BE2C (cell line): ENCODE data around the gene RALGPS2.
"Not testable (repeated sequence)": the region's sequence is repeated elsewhere in the genome, so short reads cannot be mapped to it uniquely, and the experiment has no call there.

ENCODE experiments used
- DNase-seq: peaks from one replicate; pipeline ENCODE4 v3.0.0-alpha.2; 2020
- H3K27me3 ChIP-seq: fragments of 250-450 bp; sonication (Bioruptor Pico); 2 replicates; pipeline ENCODE4 v1.5.1; 2020; ENCODE audit warnings: mild to moderate bottlenecking
- H3K36me3 ChIP-seq: fragments of 250-450 bp; sonication (Bioruptor Pico); 2 replicates; pipeline ENCODE4 v1.5.1; 2020; ENCODE audit warnings: mild to moderate bottlenecking
- H3K4me1 ChIP-seq: fragments of 250-450 bp; sonication (Bioruptor Pico); 2 replicates; pipeline ENCODE4 v1.5.1; 2020
- H3K4me3 ChIP-seq: 2 replicates; pipeline ENCODE4 v1.5.1; 2011; ENCODE audit warnings: low read depth, low read length
- H3K9me3 ChIP-seq: fragments of 250-450 bp; sonication (Bioruptor Pico); 2 replicates; pipeline ENCODE4 v1.5.1; 2020
- TF ChIP-seq, protein P1 (sequence below): IDR thresholded peaks from 2 replicates; pipeline ENCODE4 v1.5.1; 2012; ENCODE audit warnings: mild to moderate bottlenecking, low read depth, low read length

RALGPS2 gene

GRCh38 chr1:178847396-178847849 lies 122.4 kb downstream of the RALGPS2 start:
- H3K36me3 ChIP-seq = no peaks in the 10 kb centered on the region
- H3K4me3 ChIP-seq = no peak overlapping the region
- no peak for DNase-seq
- TF ChIP-seq, protein P1, sequence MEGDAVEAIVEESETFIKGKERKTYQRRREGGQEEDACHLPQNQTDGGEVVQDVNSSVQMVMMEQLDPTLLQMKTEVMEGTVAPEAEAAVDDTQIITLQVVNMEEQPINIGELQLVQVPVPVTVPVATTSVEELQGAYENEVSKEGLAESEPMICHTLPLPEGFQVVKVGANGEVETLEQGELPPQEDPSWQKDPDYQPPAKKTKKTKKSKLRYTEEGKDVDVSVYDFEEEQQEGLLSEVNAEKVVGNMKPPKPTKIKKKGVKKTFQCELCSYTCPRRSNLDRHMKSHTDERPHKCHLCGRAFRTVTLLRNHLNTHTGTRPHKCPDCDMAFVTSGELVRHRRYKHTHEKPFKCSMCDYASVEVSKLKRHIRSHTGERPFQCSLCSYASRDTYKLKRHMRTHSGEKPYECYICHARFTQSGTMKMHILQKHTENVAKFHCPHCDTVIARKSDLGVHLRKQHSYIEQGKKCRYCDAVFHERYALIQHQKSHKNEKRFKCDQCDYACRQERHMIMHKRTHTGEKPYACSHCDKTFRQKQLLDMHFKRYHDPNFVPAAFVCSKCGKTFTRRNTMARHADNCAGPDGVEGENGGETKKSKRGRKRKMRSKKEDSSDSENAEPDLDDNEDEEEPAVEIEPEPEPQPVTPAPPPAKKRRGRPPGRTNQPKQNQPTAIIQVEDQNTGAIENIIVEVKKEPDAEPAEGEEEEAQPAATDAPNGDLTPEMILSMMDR = no peak
- no peaks in the 10 kb centered on the region for H3K27me3 ChIP-seq
- H3K9me3 ChIP-seq = no peaks in the 10 kb centered on the region
- H3K4me1 ChIP-seq = no peaks in the 10 kb centered on the region

DNA sequence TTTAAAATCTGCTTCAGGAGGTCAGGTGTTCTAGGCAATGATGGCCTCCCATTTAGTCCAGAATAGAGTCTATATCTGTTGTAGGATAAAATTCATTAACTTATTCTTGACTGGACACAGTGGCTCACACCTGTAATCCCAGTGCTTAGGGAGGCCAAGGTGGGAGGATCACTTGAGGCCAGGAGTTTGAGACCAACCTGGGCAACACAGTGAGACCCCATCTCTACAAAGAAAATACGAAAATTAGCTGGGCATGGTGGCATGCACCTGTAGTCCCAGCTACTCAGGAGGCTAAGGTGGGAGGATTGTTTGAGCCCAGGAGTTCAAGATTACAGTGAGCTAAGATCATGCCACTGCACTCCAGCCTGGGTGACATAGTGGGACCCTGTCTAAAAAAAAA lies 122.9 kb downstream of the RALGPS2 start:
- not testable (repeated sequence) for H3K4me1 ChIP-seq, H3K36me3 ChIP-seq, H3K4me3 ChIP-seq, H3K27me3 ChIP-seq, DNase-seq, H3K9me3 ChIP-seq

GRCh38 chr1:178849918-178850317 lies 124.9 kb downstream of the RALGPS2 start:
- DNase-seq = no peak

GRCh38 chr1:178857126-178857525 lies 132.1 kb downstream of the RALGPS2 start:
- H3K36me3 ChIP-seq = no peaks in the 10 kb centered on the region
- no peaks in the 10 kb centered on the region for H3K9me3 ChIP-seq
- DNase-seq = no peak
- no peaks in the 10 kb centered on the region for H3K27me3 ChIP-seq
- TF ChIP-seq, protein P1 = no peak
- no peaks in the 10 kb centered on the region for H3K4me1 ChIP-seq
- no peak overlapping the region for H3K4me3 ChIP-seq

More at GRCh38 chr1:178849918-178850317, 124.9 kb downstream of the RALGPS2 start:
- Histone ChIP-seq H3K4me3 (no peak overlapping the region), H3K36me3 (no peaks in the 10 kb centered on the region), H3K4me1 (no peaks in the 10 kb centered on the region), H3K27me3 (no peaks in the 10 kb centered on the region), H3K9me3 (no peaks in the 10 kb centered on the region)
- TF ChIP-seq, protein P1 = no peak

GRCh38 chr1:178862416-178862815 lies 137.4 kb downstream of the RALGPS2 start:
- DNase-seq = no peak
- Histone ChIP-seq H3K9me3 (no peaks in the 10 kb centered on the region), H3K36me3 (no peaks in the 10 kb centered on the region), H3K4me3 (no peak overlapping the region), H3K27me3 (0 out of 2 replicates have a peak, but pooled peaks cover 5% of the 10 kb centered on the region), H3K4me1 (no peaks in the 10 kb centered on the region)
- TF ChIP-seq, protein P1 = no peak

DNA sequence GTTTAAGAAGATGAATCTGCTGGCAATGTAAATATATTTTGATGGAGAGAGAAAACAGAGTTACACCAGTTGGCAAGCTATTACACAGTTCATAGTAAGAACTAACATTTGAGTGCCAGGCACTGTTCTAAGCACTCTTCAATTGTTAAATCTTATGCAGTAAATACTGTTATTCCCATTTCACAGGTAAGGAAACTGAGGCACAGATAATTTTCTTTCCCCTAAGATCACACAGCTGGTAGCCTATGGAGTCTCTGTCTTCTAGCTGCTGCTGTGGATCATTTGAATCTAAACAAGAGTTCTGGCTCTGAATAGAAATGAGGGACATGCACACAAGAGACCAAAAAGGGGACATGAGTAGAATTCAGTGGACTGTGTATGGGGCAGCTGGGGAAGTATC lies 137.8 kb downstream of the RALGPS2 start:
- Histone ChIP-seq H3K4me1 (no peaks in the 10 kb centered on the region), H3K36me3 (no peaks in the 10 kb centered on the region), H3K9me3 (no peaks in the 10 kb centered on the region)

More for the DNA sequence above, 137.8 kb downstream of the RALGPS2 start:
- no peak for DNase-seq
- H3K27me3 ChIP-seq = 0 out of 2 replicates have a peak, but pooled peaks cover 5% of the 10 kb centered on the region
- no peak overlapping the region for H3K4me3 ChIP-seq
- TF ChIP-seq, protein P1 = no peak
